Lower lobe of right lung (tissue), 2 donors: ENCODE results near the gene OST4. TPM values are rescaled to one million over a fixed set of nuclear protein-coding genes. Genes with fewer than 3 reads are reported as not detected.

Experiments
- ATAC-seq, 2 donors: fragments of 200-7000 bp; cut with Tn5 transposase; one replicate each; pipeline ENCODE4 v1.9.1; 2020 to 2022; ENCODE audit warnings: mild to moderate bottlenecking in 2 of 2, moderate library complexity in 2 of 2
- DNase-seq: peaks from one replicate; pipeline ENCODE4 v3.0.0-alpha.2; 2020
- H3K27ac ChIP-seq: fragments of 200-600 bp; one replicate; pipeline ENCODE4 v1.8.0; 2022
- H3K27me3 ChIP-seq: fragments of 200-600 bp; one replicate; pipeline ENCODE4 v1.8.0; 2022; ENCODE audit warnings: low read depth
- H3K36me3 ChIP-seq: fragments of 200-600 bp; one replicate; pipeline ENCODE4 v1.8.0; 2022; ENCODE audit warnings: mild to moderate bottlenecking
- H3K4me1 ChIP-seq: fragments of 200-600 bp; one replicate; pipeline ENCODE4 v1.8.0; 2022
- H3K4me3 ChIP-seq: fragments of 200-600 bp; one replicate; pipeline ENCODE4 v1.8.0; 2022; ENCODE audit warnings: mild to moderate bottlenecking
- H3K9me3 ChIP-seq: fragments of 200-600 bp; one replicate; pipeline ENCODE4 v1.8.0; 2022
- CTCF ChIP-seq: fragments of 200-600 bp; IDR thresholded peaks from one replicate; pipeline ENCODE4 v1.8.0; 2022; ENCODE audit warnings: antibody characterized with exemption, mild to moderate bottlenecking
- intact Hi-C: fragments of 100-400 bp; cut with DNase I; formaldehyde crosslinking; loops from one replicate; pipeline ENCODE4 v1.11.0; 2022
- total RNA-seq: library from RNA; stranded (reverse); fragmentation: NEBNext Ultra II Directional; extraction: Animal tissue kit (Norgen Biotek cat#: 25700); gene quantifications from one replicate; pipeline ENCODE4 v1.2.1, GENCODE V29; 2021
- donor health status: DM: no; HTN: yes; CAD: no; lungs with severe emphysema.

OST4 gene
- total RNA-seq, 1 donor from 2014 or later, result 243 TPM

GRCh38 chr2:27073782-27074181, 2.3 kb upstream of the OST4 start:
- DNase-seq (no peak), ATAC-seq (no peak)
- H3K27me3 ChIP-seq, result no peaks in the 10 kb centered on the region
- no peaks in the 10 kb centered on the region for H3K9me3 ChIP-seq
- peaks cover 67% of the 10 kb centered on the region for H3K4me1 ChIP-seq
- TF ChIP-seq CTCF, result no peak
- peak overlapping the region; percentile 7 for H3K27ac ChIP-seq
- no peak overlapping the region for H3K4me3 ChIP-seq
- H3K36me3 ChIP-seq, result peaks cover 12% of the 10 kb centered on the region
- intact Hi-C loops, result no loop called here

GRCh38 chr2:27072920-27073319, 1.5 kb upstream of the OST4 start:
- Histone ChIP-seq H3K4me3 (no peak overlapping the region), H3K27me3 (no peaks in the 10 kb centered on the region), H3K36me3 (peaks cover 21% of the 10 kb centered on the region), H3K9me3 (no peaks in the 10 kb centered on the region), H3K27ac (peak overlapping the region; percentile 91), H3K4me1 (peaks cover 72% of the 10 kb centered on the region)
- ATAC-seq (no peak), DNase-seq (no peak)
- TF ChIP-seq CTCF, result no peak
- intact Hi-C loops, result no loop called here

DNA sequence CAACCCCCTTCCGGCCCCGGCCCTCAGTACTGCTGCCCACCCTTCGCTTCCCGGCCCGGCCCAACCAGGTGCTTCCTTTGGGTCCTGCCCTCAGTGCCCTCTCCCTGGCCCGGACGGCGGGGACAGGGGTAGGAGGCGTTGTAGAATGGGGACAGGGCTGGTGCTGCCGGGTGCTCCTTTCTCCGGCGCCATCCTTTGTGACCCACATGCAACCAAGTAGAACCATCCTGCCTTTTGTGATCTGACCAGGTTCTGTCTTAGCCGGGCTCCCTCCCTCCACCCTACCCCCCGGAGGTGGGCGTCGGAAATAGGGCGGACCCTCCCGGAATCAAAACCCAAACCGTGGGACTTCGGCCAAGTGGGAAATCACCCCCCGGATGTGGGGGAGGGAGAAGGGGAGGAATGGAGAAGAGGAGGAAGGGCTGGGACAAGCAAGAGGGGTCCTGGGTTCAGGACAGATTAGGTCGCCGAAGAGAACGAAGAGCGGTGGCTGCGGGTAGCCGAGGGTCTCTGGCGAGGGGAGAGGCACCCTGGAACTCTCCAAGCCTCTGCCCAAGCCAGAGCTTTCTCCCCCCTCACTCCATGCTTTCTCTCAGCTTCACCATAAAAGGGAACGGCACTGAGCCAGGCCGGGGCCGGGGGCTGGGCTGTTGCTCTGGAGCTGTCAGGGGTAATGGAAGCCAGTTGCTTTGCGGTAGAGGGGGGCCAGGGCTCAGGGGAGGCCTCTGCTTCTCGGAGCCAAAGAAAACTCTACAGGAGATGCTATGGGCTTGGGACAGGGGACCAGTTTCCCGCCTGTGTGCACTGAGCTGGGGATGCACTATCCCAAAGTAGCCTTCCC, 756 bp upstream of the OST4 start:
- ATAC-seq (peak in 1 of 2 donors; percentile 20), DNase-seq (no peak)
- no peak for TF ChIP-seq CTCF
- H3K36me3 ChIP-seq, result peaks cover 27% of the 10 kb centered on the region
- peaks cover 72% of the 10 kb centered on the region for H3K4me1 ChIP-seq
- intact Hi-C loops, result no loop called here
- peak overlapping the region; percentile 97 for H3K4me3 ChIP-seq
- no peaks in the 10 kb centered on the region for H3K27me3 ChIP-seq
- H3K9me3 ChIP-seq, result no peaks in the 10 kb centered on the region
- H3K27ac ChIP-seq, result peak overlapping the region; percentile 91

DNA sequence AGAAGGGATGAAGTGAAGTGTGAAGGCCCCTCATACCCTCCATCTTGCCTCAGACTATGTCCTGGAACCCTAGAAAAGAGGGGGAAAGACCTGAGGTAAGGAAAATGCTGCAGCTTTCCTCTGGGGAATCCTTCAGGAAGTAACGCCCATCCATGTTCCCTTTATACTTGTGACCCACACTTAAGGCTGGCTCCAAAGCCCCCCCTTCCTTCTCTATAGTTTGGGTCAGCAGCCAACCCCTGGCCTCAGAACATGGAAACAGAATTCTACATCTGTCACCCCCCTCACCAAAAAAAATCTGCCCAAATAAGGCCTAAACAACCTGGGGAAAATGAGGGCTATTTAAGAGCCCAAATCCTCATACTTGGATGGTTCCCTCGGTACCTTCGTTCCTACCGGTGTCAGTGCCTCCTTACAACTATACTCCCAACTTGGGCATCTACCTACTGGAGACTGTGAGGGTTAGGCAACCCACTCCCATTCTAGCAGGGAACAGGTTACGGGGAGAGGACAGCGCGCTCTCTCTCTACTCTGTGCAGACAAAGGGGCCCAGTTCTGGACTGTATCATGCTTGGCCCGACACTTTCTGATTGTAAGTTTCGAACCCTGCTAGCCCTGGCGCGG, 689 bp downstream of the OST4 start:
- intact Hi-C loops, result no loop called here
- DNase-seq (no peak), ATAC-seq (peak; percentile 1 to 13)
- peak overlapping the region; percentile 91 for H3K27ac ChIP-seq
- no peak for TF ChIP-seq CTCF
- peak overlapping the region; percentile 97 for H3K4me3 ChIP-seq
- H3K9me3 ChIP-seq, result no peaks in the 10 kb centered on the region
- no peaks in the 10 kb centered on the region for H3K27me3 ChIP-seq
- peaks cover 63% of the 10 kb centered on the region for H3K4me1 ChIP-seq
- peaks cover 30% of the 10 kb centered on the region for H3K36me3 ChIP-seq

DNA sequence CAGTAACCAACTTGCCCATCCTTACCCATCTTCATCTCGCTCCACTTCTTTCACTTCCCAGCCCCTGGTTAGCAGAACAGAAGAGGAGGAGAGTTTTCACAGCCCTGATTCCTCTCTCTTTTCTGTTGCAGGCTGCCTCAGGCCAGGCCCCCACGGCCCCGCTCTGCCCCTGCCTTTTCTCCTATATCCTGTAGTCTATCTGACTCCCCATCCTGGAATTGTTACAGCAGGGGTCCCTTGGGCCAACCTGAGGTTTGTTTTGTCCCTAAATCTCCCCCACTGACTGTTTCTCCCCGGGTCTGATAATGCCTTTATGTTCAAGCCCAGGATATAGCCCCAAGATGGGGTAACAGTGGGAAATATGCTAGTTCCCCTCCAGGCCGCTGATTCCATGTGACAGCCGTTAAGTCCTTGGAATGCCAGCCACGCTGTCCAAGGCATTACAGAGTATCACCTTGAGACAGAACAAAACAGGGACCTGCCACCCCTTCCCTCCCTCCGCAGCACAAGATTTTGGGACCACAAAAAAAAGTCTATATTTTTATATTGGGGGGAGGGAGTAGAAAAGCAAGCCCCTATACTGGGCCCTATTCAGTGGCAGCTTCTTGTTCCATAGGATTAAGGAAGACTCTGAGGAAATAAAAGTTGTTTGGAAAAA, 1.4 kb downstream of the OST4 start:
- peak overlapping the region; percentile 91 for H3K27ac ChIP-seq
- intact Hi-C loops, result no loop called here
- H3K4me3 ChIP-seq, result peak overlapping the region; percentile 97
- TF ChIP-seq CTCF, result no peak
- ATAC-seq (no peak), DNase-seq (no peak)
- H3K27me3 ChIP-seq, result no peaks in the 10 kb centered on the region
- H3K36me3 ChIP-seq, result peaks cover 35% of the 10 kb centered on the region
- no peaks in the 10 kb centered on the region for H3K9me3 ChIP-seq
- peaks cover 56% of the 10 kb centered on the region for H3K4me1 ChIP-seq
